IMR-90 (cell line): ENCODE data around the gene PINK1. TPM values are rescaled to one million over a fixed set of nuclear protein-coding genes. Genes with fewer than 3 reads are reported as not detected.

Experiments
- ATAC-seq: fragments of 200-7000 bp; cut with Tn5 transposase; 2 replicates; pipeline ENCODE4 v1.9.1; 2020; ENCODE audit warnings: low read depth, mild to moderate bottlenecking, moderate library complexity
- BruUV-seq: library from RNA; stranded (reverse); fragments of 400-500 nt; replicated peaks from 2 replicates; lab custom pipeline; 2021; lab: Mats Ljungman, UMichigan
- CTCF ChIA-PET: fragments of 300-600 bp; formaldehyde crosslinking; extraction: SDS; loops from one replicate; lab custom pipeline; 2021; ENCODE audit warnings: antibody characterized with exemption; lab: Yijun Ruan, JAX
- POLR2A ChIA-PET: fragments of 300-600 bp; sonication (Branson Sonifier 250); formaldehyde crosslinking; loops from one replicate; lab custom pipeline; 2022; ENCODE audit warnings: antibody characterized with exemption; ENCODE audit not compliant: unreplicated experiment; lab: Charles Lee
- DNase-seq: peaks from one replicate; pipeline ENCODE4 v3.0.0; 2013
- H2AFZ ChIP-seq: replicated peaks from 2 replicates; pipeline ENCODE3; 2013; ENCODE audit warnings: low read length, mild to moderate bottlenecking; ENCODE audit not compliant: poor library complexity
- H2AK5ac ChIP-seq: 2 replicates; pipeline ENCODE4 v1.6.1; 2013; ENCODE audit warnings: low read depth, low read length, inconsistent platforms
- H2AK9ac ChIP-seq: replicated peaks from 2 replicates; pipeline ENCODE3; 2013; ENCODE audit warnings: mild to moderate bottlenecking, low read depth, low read length, moderate library complexity; ENCODE audit not compliant: poor library complexity
- H2BK120ac ChIP-seq: 2 replicates; pipeline ENCODE4 v1.6.1; 2013; ENCODE audit warnings: low read depth, low read length, inconsistent platforms
- H2BK15ac ChIP-seq: 3 replicates; pipeline ENCODE4 v1.6.1; 2013; ENCODE audit warnings: low read depth, low read length, inconsistent platforms
- H2BK20ac ChIP-seq: 2 replicates; pipeline ENCODE4 v1.6.1; 2013; ENCODE audit warnings: low read depth, mild to moderate bottlenecking, inconsistent platforms, low read length, moderate library complexity
- H2BK5ac ChIP-seq: 2 replicates; pipeline ENCODE4 v1.6.1; 2013; ENCODE audit warnings: mild to moderate bottlenecking, low read depth, low read length, inconsistent platforms; ENCODE audit not compliant: poor library complexity, severe bottlenecking
- H3K14ac ChIP-seq: replicated peaks from 2 replicates; pipeline ENCODE4 v1.6.1; 2013; ENCODE audit warnings: low read depth, low read length, inconsistent platforms
- H3K18ac ChIP-seq: 2 replicates; pipeline ENCODE4 v1.6.1; 2013; ENCODE audit warnings: low read depth, low read length, control low read depth
- H3K23ac ChIP-seq: 2 replicates; pipeline ENCODE4 v1.6.1; 2013; ENCODE audit warnings: low read depth, low read length, inconsistent platforms
- H3K27ac ChIP-seq: 2 replicates; pipeline ENCODE4 v1.5.1; 2013; ENCODE audit warnings: mild to moderate bottlenecking, control low read depth, low read length; ENCODE audit not compliant: insufficient read depth
- H3K27me3 ChIP-seq: 2 replicates; pipeline ENCODE4 v1.6.1; 2013; ENCODE audit warnings: low read length; ENCODE audit not compliant: control insufficient read depth, insufficient read depth
- H3K36me3 ChIP-seq: 2 replicates; pipeline ENCODE4 v1.6.1; 2013; ENCODE audit warnings: low read length, mixed read lengths; ENCODE audit not compliant: control insufficient read depth, insufficient read depth
- H3K4ac ChIP-seq: 2 replicates; pipeline ENCODE4 v1.6.1; 2013; ENCODE audit warnings: low read depth, low read length, inconsistent platforms
- H3K4me1 ChIP-seq: 2 replicates; pipeline ENCODE4 v1.6.1; 2013; ENCODE audit warnings: low read length, mixed read lengths; ENCODE audit not compliant: control insufficient read depth, insufficient read depth
- H3K4me2 ChIP-seq: 2 replicates; pipeline ENCODE4 v1.6.1; 2013; ENCODE audit warnings: low read depth, mild to moderate bottlenecking, control low read depth, low read length, moderate library complexity
- H3K4me3 ChIP-seq: 2 replicates; pipeline ENCODE4 v1.5.1; 2013; ENCODE audit warnings: low read depth, mild to moderate bottlenecking, control low read depth, low read length, moderate library complexity; ENCODE audit not compliant: insufficient read depth
- H3K56ac ChIP-seq: 2 replicates; pipeline ENCODE4 v1.6.1; 2013; ENCODE audit warnings: low read length, inconsistent platforms; ENCODE audit not compliant: insufficient read depth; ENCODE audit errors: extremely low read depth
- H3K79me1 ChIP-seq, 2 experiments: 2 replicates each; pipeline ENCODE4 v1.6.1; 2013; ENCODE audit warnings: low read length in 2 of 2, inconsistent platforms in 1 of 2, low read depth in 1 of 2
- H3K9ac ChIP-seq: 2 replicates; pipeline ENCODE4 v1.6.1; 2013; ENCODE audit warnings: low read depth, low read length, control low read depth
- H3K9me1 ChIP-seq: 2 replicates; pipeline ENCODE4 v1.6.1; 2013; ENCODE audit warnings: low read length, inconsistent platforms; ENCODE audit not compliant: insufficient read depth
- H3K9me3 ChIP-seq: 2 replicates; pipeline ENCODE4 v1.6.1; 2013; ENCODE audit warnings: low read length; ENCODE audit not compliant: control insufficient read depth, insufficient read depth
- H4K20me1 ChIP-seq: 2 replicates; pipeline ENCODE4 v1.6.1; 2013; ENCODE audit warnings: low read length, inconsistent platforms; ENCODE audit not compliant: insufficient read depth
- H4K5ac ChIP-seq: 2 replicates; pipeline ENCODE4 v1.6.1; 2013; ENCODE audit warnings: mild to moderate bottlenecking, low read depth, low read length, control low read depth
- H4K8ac ChIP-seq, 2 experiments: 2 replicates each; pipeline ENCODE4 v1.6.1; 2013; ENCODE audit warnings: low read depth in 2 of 2, low read length in 2 of 2, control low read depth in 1 of 2, inconsistent platforms in 1 of 2
- H4K91ac ChIP-seq: 2 replicates; pipeline ENCODE4 v1.6.1; 2013; ENCODE audit warnings: low read depth, low read length, inconsistent platforms; ENCODE audit not compliant: insufficient read depth
- BHLHE40 ChIP-seq: fragments of 150-350 bp; IDR thresholded peaks from 2 replicates; pipeline ENCODE4 v1.6.1; 2016; ENCODE audit warnings: mild to moderate bottlenecking, low read depth, low read length
- CEBPB ChIP-seq: IDR thresholded peaks from 2 replicates; pipeline ENCODE4 v1.6.1; 2012; ENCODE audit warnings: low read depth, low read length, improper control_type of control experiment
- CHD1 ChIP-seq: IDR thresholded peaks from 2 replicates; pipeline ENCODE4 v1.6.1; 2012; ENCODE audit warnings: low read depth, low read length, improper control_type of control experiment
- FOS ChIP-seq: fragments of 150-350 bp; IDR thresholded peaks from 2 replicates; pipeline ENCODE4 v1.6.1; 2016; ENCODE audit warnings: low read depth, low read length
- MAFK ChIP-seq: IDR thresholded peaks from 2 replicates; pipeline ENCODE4 v1.6.1; 2012; ENCODE audit warnings: low read depth, low read length, improper control_type of control experiment
- MAZ ChIP-seq: IDR thresholded peaks from 2 replicates; pipeline ENCODE4 v1.6.1; 2012; ENCODE audit warnings: low read depth, mild to moderate bottlenecking, low read length, improper control_type of control experiment, moderate library complexity, borderline replicate concordance
- MXI1 ChIP-seq: IDR thresholded peaks from 2 replicates; pipeline ENCODE4 v1.6.1; 2012; ENCODE audit warnings: low read depth, mild to moderate bottlenecking, low read length, moderate library complexity, borderline replicate concordance
- NFE2L2 ChIP-seq: fragments of 150-350 bp; IDR thresholded peaks from 2 replicates; pipeline ENCODE4 v1.6.1; 2016; ENCODE audit warnings: low read depth, mild to moderate bottlenecking, low read length
- POLR2A ChIP-seq: IDR thresholded peaks from 2 replicates; pipeline ENCODE4 v1.6.1; 2012; ENCODE audit warnings: mild to moderate bottlenecking, low read depth, low read length
- RAD21 ChIP-seq: IDR thresholded peaks from 2 replicates; pipeline ENCODE4 v1.6.1; 2012; ENCODE audit warnings: low read length, improper control_type of control experiment
- RCOR1 ChIP-seq: IDR thresholded peaks from 2 replicates; pipeline ENCODE4 v1.6.1; 2012; ENCODE audit warnings: mild to moderate bottlenecking, low read length, improper control_type of control experiment; ENCODE audit not compliant: insufficient replicate concordance
- RFX5 ChIP-seq: IDR thresholded peaks from 2 replicates; pipeline ENCODE4 v1.8.0; 2012; ENCODE audit warnings: low read depth, mild to moderate bottlenecking, low read length, moderate library complexity
- SMC3 ChIP-seq: fragments of 150-350 bp; IDR thresholded peaks from 2 replicates; pipeline ENCODE4 v1.6.1; 2016; ENCODE audit warnings: low read depth, mild to moderate bottlenecking, antibody characterized with exemption, low read length, moderate library complexity
- WGBS, 2 experiments: methylation state at CpG; one replicate each; pipeline versions ENCODE4 v1.1.5 to v1.1.7; 2013; ENCODE audit warnings: missing lambda C conversion rate in 2 of 2; ENCODE audit not compliant: insufficient read length in 1 of 2; ENCODE audit errors: extremely low coverage in 2 of 2; 5-methylcytosine and 5-hydroxymethylcytosine counted together
- dilution Hi-C: fragments of 300-500 bp; cut with HindIII; formaldehyde crosslinking; loops from one replicate; pipeline ENCODE4 v1.14.3; 2018; ENCODE audit warnings: low sequenced_read_pairs; ENCODE audit not compliant: unreplicated experiment
- in situ Hi-C: fragments of 300-500 bp; cut with MboI; formaldehyde crosslinking; loops from 3 replicates; pipeline ENCODE4 v1.14.3; 2019; ENCODE audit warnings: low sequenced_read_pairs, inconsistent platforms, mixed read lengths
- intact Hi-C: fragments of 100-400 bp; cut with micrococcal nuclease; formaldehyde crosslinking; loops from 2 replicates; pipeline ENCODE4 v1.10.0; 2022
- polyA plus RNA-seq, 3 experiments: library from polyadenylated mRNA; depleted of rRNA; stranded (reverse); fragments of >200 nt; gene quantifications; 2 replicates each; pipeline ENCODE4 v1.2.3, GENCODE V29; 2012; ENCODE audit warnings: low replicate concordance in 1 of 3
- total RNA-seq: library from RNA; depleted of rRNA; stranded (reverse); fragments of >200 nt; gene quantifications from 2 replicates; pipeline ENCODE4 v1.2.3, GENCODE V29; 2012
- TF ChIP-seq, protein P1 (sequence below): conservative IDR thresholded peaks from 2 replicates; pipeline ENCODE4 v1.5.1; 2012; ENCODE audit warnings: mild to moderate bottlenecking, low read depth, low read length, improper control_type of control experiment
- TF ChIP-seq, protein P2 (sequence below): fragments of 150-350 bp; IDR thresholded peaks from 2 replicates; pipeline ENCODE4 v1.6.1; 2017; ENCODE audit warnings: mild to moderate bottlenecking, antibody characterized with exemption, low read length, low read depth
- TF ChIP-seq, protein P3 (sequence below): fragments of 150-350 bp; IDR thresholded peaks from 2 replicates; pipeline ENCODE4 v1.6.1; 2016; ENCODE audit warnings: low read depth, mild to moderate bottlenecking, low read length, moderate library complexity, borderline replicate concordance

Gene PINK1
- total and polyA plus RNA-seq, 2 of the 4 experiments (the other 2 are of a cell fraction), result 52.9 to 55.2 TPM

DNA sequence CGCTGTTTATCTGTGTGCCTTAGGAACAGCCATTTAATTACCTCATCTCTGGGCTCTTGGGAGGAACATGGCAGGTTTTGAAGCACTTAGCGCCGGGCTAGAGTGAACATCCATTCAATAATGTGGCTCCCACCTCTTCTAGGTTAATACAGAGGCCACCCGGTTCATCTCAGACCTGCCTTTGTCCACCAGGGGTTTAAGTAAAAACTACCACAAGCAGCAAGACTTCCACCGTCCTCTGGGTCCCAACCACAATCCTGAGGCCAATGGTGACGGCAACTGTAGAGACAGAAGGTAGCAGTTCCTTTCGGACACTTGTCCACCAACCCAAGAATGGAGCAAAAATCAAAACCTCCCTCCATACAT, 28.8 kb downstream of the PINK1 start:
- ATAC-seq, result no peak
- peak overlapping the region; percentile 78 for H2BK5ac ChIP-seq
- H3K4me1 ChIP-seq, result peaks cover 4% of the 10 kb centered on the region
- no peak overlapping the region for H3K18ac ChIP-seq
- no peak overlapping the region for H2BK120ac ChIP-seq
- peak overlapping the region; percentile 98 to 99 for H4K8ac ChIP-seq
- H3K4me2 ChIP-seq, result peak overlapping the region; percentile 96
- ChIA-PET CTCF (interaction anchor here (1.1 kb wide), 1 partner anchor 533 kb away, joined by 3 read pairs; no protein-coding TSS in a partner anchor), POLR2A (no interaction called here)
- WGBS, 2 experiments, result 68% methylated on average over 2 of the region's 7 CpGs; no CpG with 5 or more reads in 1 of the 2 experiments
- H4K91ac ChIP-seq, result peak overlapping the region; percentile 86
- H2AK5ac ChIP-seq, result peak overlapping the region; percentile 73
- TF ChIP-seq MAFK (no peak), BHLHE40 (no peak), MXI1 (no peak), RFX5 (no peak), CEBPB (no peak), CHD1 (no peak), MAZ (no peak), RCOR1 (no peak), NFE2L2 (no peak), SMC3 (no peak), FOS (no peak), POLR2A (no peak), RAD21 (no peak)
- TF ChIP-seq, protein P1, sequence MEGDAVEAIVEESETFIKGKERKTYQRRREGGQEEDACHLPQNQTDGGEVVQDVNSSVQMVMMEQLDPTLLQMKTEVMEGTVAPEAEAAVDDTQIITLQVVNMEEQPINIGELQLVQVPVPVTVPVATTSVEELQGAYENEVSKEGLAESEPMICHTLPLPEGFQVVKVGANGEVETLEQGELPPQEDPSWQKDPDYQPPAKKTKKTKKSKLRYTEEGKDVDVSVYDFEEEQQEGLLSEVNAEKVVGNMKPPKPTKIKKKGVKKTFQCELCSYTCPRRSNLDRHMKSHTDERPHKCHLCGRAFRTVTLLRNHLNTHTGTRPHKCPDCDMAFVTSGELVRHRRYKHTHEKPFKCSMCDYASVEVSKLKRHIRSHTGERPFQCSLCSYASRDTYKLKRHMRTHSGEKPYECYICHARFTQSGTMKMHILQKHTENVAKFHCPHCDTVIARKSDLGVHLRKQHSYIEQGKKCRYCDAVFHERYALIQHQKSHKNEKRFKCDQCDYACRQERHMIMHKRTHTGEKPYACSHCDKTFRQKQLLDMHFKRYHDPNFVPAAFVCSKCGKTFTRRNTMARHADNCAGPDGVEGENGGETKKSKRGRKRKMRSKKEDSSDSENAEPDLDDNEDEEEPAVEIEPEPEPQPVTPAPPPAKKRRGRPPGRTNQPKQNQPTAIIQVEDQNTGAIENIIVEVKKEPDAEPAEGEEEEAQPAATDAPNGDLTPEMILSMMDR, result no peak
- TF ChIP-seq, protein P2, sequence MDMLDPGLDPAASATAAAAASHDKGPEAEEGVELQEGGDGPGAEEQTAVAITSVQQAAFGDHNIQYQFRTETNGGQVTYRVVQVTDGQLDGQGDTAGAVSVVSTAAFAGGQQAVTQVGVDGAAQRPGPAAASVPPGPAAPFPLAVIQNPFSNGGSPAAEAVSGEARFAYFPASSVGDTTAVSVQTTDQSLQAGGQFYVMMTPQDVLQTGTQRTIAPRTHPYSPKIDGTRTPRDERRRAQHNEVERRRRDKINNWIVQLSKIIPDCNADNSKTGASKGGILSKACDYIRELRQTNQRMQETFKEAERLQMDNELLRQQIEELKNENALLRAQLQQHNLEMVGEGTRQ, result no peak
- TF ChIP-seq, protein P3, sequence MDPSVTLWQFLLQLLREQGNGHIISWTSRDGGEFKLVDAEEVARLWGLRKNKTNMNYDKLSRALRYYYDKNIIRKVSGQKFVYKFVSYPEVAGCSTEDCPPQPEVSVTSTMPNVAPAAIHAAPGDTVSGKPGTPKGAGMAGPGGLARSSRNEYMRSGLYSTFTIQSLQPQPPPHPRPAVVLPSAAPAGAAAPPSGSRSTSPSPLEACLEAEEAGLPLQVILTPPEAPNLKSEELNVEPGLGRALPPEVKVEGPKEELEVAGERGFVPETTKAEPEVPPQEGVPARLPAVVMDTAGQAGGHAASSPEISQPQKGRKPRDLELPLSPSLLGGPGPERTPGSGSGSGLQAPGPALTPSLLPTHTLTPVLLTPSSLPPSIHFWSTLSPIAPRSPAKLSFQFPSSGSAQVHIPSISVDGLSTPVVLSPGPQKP, result no peak
- peak overlapping the region; percentile 55 for H3K14ac ChIP-seq
- in situ Hi-C loops (no loop called here), dilution Hi-C loops (no loop called here), intact Hi-C loops (loop anchor here (1.0 kb wide), 1 partner anchor 36 kb away; no protein-coding TSS in a partner anchor)
- H4K20me1 ChIP-seq, result no peaks in the 10 kb centered on the region; the same call in 1 of the 2 replicates
- peak overlapping the region; percentile 75 for H3K4me3 ChIP-seq
- no peak for DNase-seq
- H2AK9ac ChIP-seq, result peak overlapping the region; percentile 72
- peaks cover 7% of the 10 kb centered on the region for H3K36me3 ChIP-seq
- H3K23ac ChIP-seq, result no peak overlapping the region
- no peak overlapping the region for H2BK15ac ChIP-seq
- no peaks in the 10 kb centered on the region for H3K27me3 ChIP-seq
- H2AFZ ChIP-seq, result peak overlapping the region; percentile 93
- peaks cover 9% of the 10 kb centered on the region for H3K9me1 ChIP-seq
- BruUV-seq, result no TSS peak
- H3K56ac ChIP-seq, result 0 out of 2 replicates have a peak overlapping the region, but pooled peaks have one; percentile 41
- H3K9me3 ChIP-seq, result no peaks in the 10 kb centered on the region
- H3K4ac ChIP-seq, result peak overlapping the region; percentile 89
- H4K5ac ChIP-seq, result peak overlapping the region; percentile 94
- H3K27ac ChIP-seq, result peak overlapping the region; percentile 87
- H3K79me1 ChIP-seq, result peaks cover 26 to 50% of the 10 kb centered on the region in 2 experiments
- no peak overlapping the region for H2BK20ac ChIP-seq
- H3K9ac ChIP-seq, result peak overlapping the region; percentile 89
